Stomach (tissue), 9 donors: ENCODE results near the gene RAP1B. TPM values are rescaled to one million over a fixed set of nuclear protein-coding genes. Genes with fewer than 3 reads are reported as not detected.

Experiments
- DNase-seq, 2 donors: peaks; one replicate each; pipeline versions ENCODE4 v3.0.0 to v3.0.0-alpha.2; 2013 to 2019
- H3K27ac ChIP-seq, 5 donors: fragments of 200-600 bp in 4 of 5; sonication (generic) in 4 of 5; one replicate each; pipeline ENCODE4 v1.5.1; 2013 to 2019; ENCODE audit warnings: mild to moderate bottlenecking in 1 of 5, moderate library complexity in 1 of 5
- H3K27me3 ChIP-seq, 3 donors: fragments of 200-600 bp; sonication (generic); one replicate each; pipeline ENCODE4 v1.5.1; 2017 to 2019; ENCODE audit warnings: mixed run types in 1 of 3
- H3K36me3 ChIP-seq, 4 donors: fragments of 200-600 bp; sonication (generic); 1 replicate in 3 of 4; 2 replicates in 1 of 4; pipeline ENCODE4 v1.5.1; 2016 to 2019
- H3K4me1 ChIP-seq, 4 donors: fragments of 200-600 bp; sonication (generic); one replicate each; pipeline ENCODE4 v1.5.1; 2016 to 2019
- H3K4me3 ChIP-seq, 4 donors: fragments of 200-600 bp; sonication (generic) in 3 of 4; one replicate each; pipeline ENCODE4 v1.5.1; 2016 to 2019; ENCODE audit warnings: mild to moderate bottlenecking in 1 of 4
- H3K9me3 ChIP-seq, 4 donors: fragments of 200-600 bp; sonication (generic); one replicate each; pipeline ENCODE4 v1.5.1; 2016 to 2019
- CTCF ChIP-seq, 7 experiments: fragments of 450-650 bp in 4 of 7; fragments of 200-600 bp in 3 of 7; sonication (generic) in 3 of 7; IDR thresholded peaks; one replicate each; pipeline ENCODE4 v1.5.1; 2016 to 2019; ENCODE audit warnings: antibody characterized with exemption in 7 of 7, control low read depth in 2 of 7, mild to moderate bottlenecking in 1 of 7
- EP300 ChIP-seq: sonication (generic); formaldehyde crosslinking; IDR thresholded peaks from one replicate; pipeline ENCODE4 v1.6.1; 2017; ENCODE audit warnings: antibody characterized with exemption
- POLR2A ChIP-seq, 4 donors: fragments of 450-650 bp; IDR thresholded peaks; one replicate each; pipeline ENCODE4 v1.6.1; 2016; ENCODE audit warnings: antibody characterized with exemption in 4 of 4, control low read depth in 2 of 4, mild to moderate bottlenecking in 1 of 4, moderate library complexity in 1 of 4
- POLR2AphosphoS5 ChIP-seq, 3 donors: sonication (generic); formaldehyde crosslinking; IDR thresholded peaks; one replicate each; pipeline ENCODE4 v1.6.1; 2016; ENCODE audit warnings: antibody characterized with exemption in 3 of 3
- WGBS, 5 donors: extraction: QIAGEN DNeasy Blood & Tissue Kit in 3 of 5; methylation state at CpG; one replicate each; pipeline versions ENCODE4 v1.1.5 to v1.1.7; 2013 to 2018; 5-methylcytosine and 5-hydroxymethylcytosine counted together
- intact Hi-C: fragments of 100-400 bp; cut with DNase I; formaldehyde crosslinking; loops from one replicate; pipeline ENCODE4 v1.15.1; 2023; ENCODE audit warnings: low total_unique reads
- polyA plus RNA-seq, 3 donors: library from polyadenylated mRNA; stranded (reverse); fragments of 200-250 nt; gene quantifications; one replicate each; pipeline ENCODE4 v1.2.3, GENCODE V29; 2013
- small RNA-seq, 4 donors: library from RNA; depleted of rRNA; stranded (forward); fragments of <200 nt; gene quantifications; one replicate each; pipeline ENCODE3, GENCODE V24; 2016
- total RNA-seq, 5 donors: library from RNA; depleted of rRNA; stranded (reverse); fragments of >200 nt; gene quantifications; one replicate each; pipeline versions ENCODE4 v1.1.0 to v1.2.3, GENCODE V29; 2014 to 2016
- donor health status: healthy with polysubstance abuse.
- donor health status: Bipolar disorder and iron deficiency.
- donor health status: healthy.

Gene RAP1B
- total and polyA plus RNA-seq, 8 donors = 56.3 to 315 (median 102) TPM

- intact Hi-C loops = no loop called here
- no peak for TF ChIP-seq POLR2AphosphoS5 (IDR thresholded peaks at IDR 0.05)
- TF ChIP-seq CTCF (IDR thresholded peaks at IDR 0.05) = no peak
- no peak for TF ChIP-seq EP300
- TF ChIP-seq POLR2A (IDR thresholded peaks at IDR 0.05) = no peak
Measured at GRCh38 chr12:68695454-68695853, 84.8 kb downstream of the RAP1B start.

GRCh38 chr12:68699486-68699885, 88.8 kb downstream of the RAP1B start:
- no peaks in the 10 kb centered on the region for H3K4me1 ChIP-seq
- DNase-seq = no peak
- WGBS, 5 donors = 75 to 86% (median 83%) methylated on average over 1 of the region's 1 CpG
- no peaks in the 10 kb centered on the region for H3K27me3 ChIP-seq
- no peak overlapping the region for H3K4me3 ChIP-seq
- peaks cover 44 to 100% (median 99%) of the 10 kb centered on the region in 4 donors for H3K36me3 ChIP-seq
- H3K9me3 ChIP-seq = no peaks in the 10 kb centered on the region
- TF ChIP-seq EP300 = no peak
- TF ChIP-seq CTCF (IDR thresholded peaks at IDR 0.05) = no peak
- TF ChIP-seq POLR2AphosphoS5 (IDR thresholded peaks at IDR 0.05) = no peak
- TF ChIP-seq POLR2A (IDR thresholded peaks at IDR 0.05) = no peak
- no peak overlapping the region for H3K27ac ChIP-seq
- intact Hi-C loops = no loop called here

More at GRCh38 chr12:68695454-68695853, 84.8 kb downstream of the RAP1B start:
- Histone ChIP-seq H3K36me3 (peaks cover 41 to 100% (median 98%) of the 10 kb centered on the region in 4 donors), H3K27ac (no peak overlapping the region), H3K27me3 (no peaks in the 10 kb centered on the region), H3K4me1 (no peaks in the 10 kb centered on the region), H3K9me3 (no peaks in the 10 kb centered on the region), H3K4me3 (no peak overlapping the region)
- DNase-seq = no peak

Small RNA genes lying within 50 kb of the gene (small RNA-seq; reads per million reads assigned to genes)
- 0 reads per million in 4 donors for gene RF00017
- 0 reads per million in 4 donors for gene SNORA70G

Other genes starting within 250 kb of the RAP1B start
- 10 to 100 TPM in 4 of 5 donors, 1 to 10 TPM in 1; 9.3 to 99.1 (median 28.1) TPM for gene NUP107, start 76.1 kb downstream of the RAP1B start, total RNA-seq
- gene NUP107, start 76.1 kb downstream of the RAP1B start, polyA plus RNA-seq = 10 to 100 TPM in 1 of 3 donors, 1 to 10 TPM in 2; 5.7 to 13.6 (median 5.8) TPM
- 1 to 10 TPM in 3 of 5 donors, under 1 TPM in 2; under 0.01 to 5.9 (median 1.2) TPM for gene SLC35E3, start 135.3 kb downstream of the RAP1B start, total RNA-seq
- 1 to 10 TPM; 2.1 to 5.0 (median 2.6) TPM for gene SLC35E3, start 135.3 kb downstream of the RAP1B start, polyA plus RNA-seq
- gene MDM2, start 197.3 kb downstream of the RAP1B start, total RNA-seq = 100 to 1,000 TPM in 3 of 5 donors, 10 to 100 TPM in 2; 42.4 to 151 (median 132) TPM
- 10 to 100 TPM; 16.8 to 74.4 (median 23.8) TPM for gene MDM2, start 197.3 kb downstream of the RAP1B start, polyA plus RNA-seq